HEK293 (cell line): ENCODE results near the gene HSPA8.
A peak's percentile ranks its signal among the peaks of the same experiment; 100 is the strongest.

Experiments
- EGR2 ChIP-seq: fragments of 450-650 bp; formaldehyde crosslinking; IDR thresholded peaks from 2 replicates; pipeline ENCODE4 v1.5.1; 2016; ENCODE audit warnings: low read depth, missing biosample characterization, missing genetic modification characterization
- GFI1B ChIP-seq: fragments of 450-650 bp; formaldehyde crosslinking; IDR thresholded peaks from 2 replicates; pipeline ENCODE4 v1.5.1; 2016; ENCODE audit warnings: missing biosample characterization, missing genetic modification characterization
- IKZF3 ChIP-seq: fragments of 450-650 bp; IDR thresholded peaks from 2 replicates; pipeline ENCODE4 v1.5.0; 2018; ENCODE audit warnings: missing biosample characterization, mild to moderate bottlenecking, missing genetic modification characterization, moderate library complexity
- MYNN ChIP-seq: fragments of 450-650 bp; formaldehyde crosslinking; IDR thresholded peaks from 2 replicates; pipeline ENCODE4 v1.5.1; 2016; ENCODE audit warnings: missing biosample characterization, missing genetic modification characterization, borderline replicate concordance
- SETDB1 ChIP-seq: IDR thresholded peaks from one replicate; pipeline ENCODE4 v1.6.1; 2017; ENCODE audit warnings: mild to moderate bottlenecking, low read length, moderate library complexity, mixed read lengths; ENCODE audit not compliant: insufficient read length
- YY1 ChIP-seq: fragments of 450-650 bp; formaldehyde crosslinking; IDR thresholded peaks from 2 replicates; pipeline ENCODE4 v1.5.1; 2018; ENCODE audit warnings: missing biosample characterization, missing genetic modification characterization
- ZBTB44 ChIP-seq: fragments of 450-650 bp; IDR thresholded peaks from 2 replicates; pipeline ENCODE4 v1.5.1; 2018; ENCODE audit warnings: missing biosample characterization, mild to moderate bottlenecking, missing genetic modification characterization
- ZNF10 ChIP-seq: fragments of 450-650 bp; formaldehyde crosslinking; IDR thresholded peaks from 2 replicates; pipeline ENCODE4 v1.5.1; 2017; ENCODE audit warnings: missing biosample characterization, missing genetic modification characterization
- ZNF26 ChIP-seq: fragments of 450-650 bp; formaldehyde crosslinking; IDR thresholded peaks from 2 replicates; pipeline ENCODE4 v1.5.1; 2016; ENCODE audit warnings: missing biosample characterization, missing genetic modification characterization
- ZNF280C ChIP-seq: fragments of 450-650 bp; formaldehyde crosslinking; IDR thresholded peaks from 2 replicates; pipeline ENCODE4 v1.5.1; 2016; ENCODE audit warnings: missing biosample characterization, missing genetic modification characterization
- ZNF302 ChIP-seq: fragments of 450-650 bp; formaldehyde crosslinking; IDR thresholded peaks from 2 replicates; pipeline ENCODE4 v1.5.1; 2016; ENCODE audit warnings: missing biosample characterization, missing genetic modification characterization, low read depth
- ZNF324 ChIP-seq: fragments of 450-650 bp; formaldehyde crosslinking; IDR thresholded peaks from 2 replicates; pipeline ENCODE4 v1.5.1; 2016; ENCODE audit warnings: missing biosample characterization, missing genetic modification characterization
- ZNF518A ChIP-seq: fragments of 450-650 bp; formaldehyde crosslinking; conservative IDR thresholded peaks from 2 replicates; pipeline ENCODE4 v1.5.1; 2016; ENCODE audit warnings: low read depth, missing biosample characterization, missing genetic modification characterization
- ZNF544 ChIP-seq: fragments of 450-650 bp; formaldehyde crosslinking; IDR thresholded peaks from 2 replicates; pipeline ENCODE4 v1.5.0; 2017; ENCODE audit warnings: missing biosample characterization, missing genetic modification characterization
- ZNF555 ChIP-seq: fragments of 450-650 bp; formaldehyde crosslinking; conservative IDR thresholded peaks from 2 replicates; pipeline ENCODE4 v1.5.1; 2017; ENCODE audit warnings: missing biosample characterization, mild to moderate bottlenecking, missing genetic modification characterization, inconsistent platforms
- ZNF558 ChIP-seq: fragments of 450-650 bp; formaldehyde crosslinking; IDR thresholded peaks from 2 replicates; pipeline ENCODE4 v1.5.1; 2016; ENCODE audit warnings: missing biosample characterization, missing genetic modification characterization
- ZNF561 ChIP-seq: fragments of 450-650 bp; IDR thresholded peaks from 2 replicates; pipeline ENCODE4 v1.5.1; 2018; ENCODE audit warnings: missing biosample characterization, missing genetic modification characterization, borderline replicate concordance
- ZNF624 ChIP-seq: fragments of 450-650 bp; formaldehyde crosslinking; IDR thresholded peaks from 2 replicates; pipeline ENCODE4 v1.5.1; 2017; ENCODE audit warnings: missing biosample characterization, missing genetic modification characterization
- ZNF704 ChIP-seq: fragments of 450-650 bp; formaldehyde crosslinking; IDR thresholded peaks from 2 replicates; pipeline ENCODE4 v1.5.1; 2016; ENCODE audit warnings: missing biosample characterization, missing genetic modification characterization
- ZSCAN4 ChIP-seq: fragments of 450-650 bp; formaldehyde crosslinking; IDR thresholded peaks from 2 replicates; pipeline ENCODE4 v1.5.1; 2017; ENCODE audit warnings: missing biosample characterization, missing genetic modification characterization

Gene HSPA8

GRCh38 chr11:123055191-123055901, 6.6 kb downstream of the HSPA8 start (continued):
- TF ChIP-seq ZNF26 (tag by site-specific recombination) (no peak), ZNF544 (no peak), IKZF3 (tag by site-specific recombination) (0 out of 2 replicates have a peak, but pooled peaks have one; percentile 32), ZNF624 (no peak), ZNF10 (tag by site-specific recombination) (no peak), ZBTB44 (tag by site-specific recombination) (no peak), EGR2 (0 out of 2 replicates have a peak, but pooled peaks have one; percentile 28), ZNF302 (tag by site-specific recombination) (no peak), ZNF324 (tag by site-specific recombination) (no peak), ZNF555 (tag by site-specific recombination) (no peak), ZSCAN4 (no peak), YY1 (tag by site-specific recombination) (no peak), ZNF518A (tag by site-specific recombination) (no peak), SETDB1 (no peak), GFI1B (tag by site-specific recombination) (no peak), ZNF280C (no peak), MYNN (tag by site-specific recombination) (no peak), ZNF558 (tag by site-specific recombination) (no peak), ZNF704 (tag by site-specific recombination) (no peak), ZNF561 (tag by site-specific recombination) (no peak)
